ENCODE measurements around the gene RAX2. TPM values are rescaled to one million over a fixed set of nuclear protein-coding genes. Genes with fewer than 3 reads are reported as not detected.

RAX2 gene
- total and polyA plus RNA-seq, 2 donors (not counting 3 experiments of a cell fraction or from before 2014, with no cell fraction given): not detected

GRCh38 chr19:3792114-3792513 lies 20.1 kb upstream of the RAX2 start:
- no peak for DNase-seq (ENCODE audit: low read depth, low spot score)
- ChIA-PET CTCF (no interaction called here), POLR2A (no interaction called here)
- no TSS peak for BruUV-seq (replicated peaks)
- H3K9me1 ChIP-seq (replicated peaks; ENCODE audit: control insufficient read depth, extremely low read depth, insufficient read depth, low read length): no peaks in the 10 kb centered on the region
- H3K27ac ChIP-seq (ENCODE audit: insufficient read depth, low read depth, low read length): no peak overlapping the region
- TF ChIP-seq JUN (IDR thresholded peaks at IDR 0.05; ENCODE audit: borderline replicate concordance, insufficient read depth, insufficient read length, low read depth) (no peak), CTCF (IDR thresholded peaks at IDR 0.05; ENCODE audit: extremely low read depth in 1 of 2, insufficient read depth in 1 of 2, low read depth in 1 of 2, low read length in 2 of 2) (no peak), GATA2 (IDR thresholded peaks at IDR 0.05; ENCODE audit: insufficient read depth, insufficient read length, low read depth, low read length) (no peak), POLR2A (IDR thresholded peaks at IDR 0.05; ENCODE audit: low read depth, low read length) (no peak), POLR2AphosphoS5 (IDR thresholded peaks at IDR 0.05; ENCODE audit: insufficient read depth, low read depth, low read length) (no peak)
- H3K9me3 ChIP-seq (replicated peaks; ENCODE audit: control insufficient read depth, insufficient read depth, low read length): no peaks in the 10 kb centered on the region
- H3K27me3 ChIP-seq (ENCODE audit: control insufficient read depth in 2 of 2, insufficient read depth in 2 of 2, low read length in 2 of 2): no peaks in the 10 kb centered on the region
- H3K4me2 ChIP-seq (ENCODE audit: insufficient read depth, low read length): no peak overlapping the region
- no peak overlapping the region for H3K4me3 ChIP-seq (replicated peaks in 1 of 3; ENCODE audit: insufficient read depth in 1 of 3, low read depth in 1 of 3, low read length in 3 of 3)
- H3K79me2 ChIP-seq (ENCODE audit: control insufficient read depth, insufficient read depth, low read length): no peaks in the 10 kb centered on the region
- dilution Hi-C loops (cut with MboI; ENCODE audit: extremely low pct_ligation_motif_present, low sequenced_read_pairs) (no loop called here), intact Hi-C loops (cut with micrococcal nuclease) (no loop called here)
- no peaks in the 10 kb centered on the region for H3K4me1 ChIP-seq (ENCODE audit: control insufficient read depth, extremely low read depth, insufficient read depth, low read length)
- H3K9ac ChIP-seq (replicated peaks; ENCODE audit: extremely low read depth, insufficient read depth, low read length): no peak overlapping the region
- H2AFZ ChIP-seq (ENCODE audit: low read depth, low read length): no peak overlapping the region
- FAIRE-seq: no peak
- no peaks in the 10 kb centered on the region for H4K20me1 ChIP-seq (replicated peaks; ENCODE audit: control insufficient read depth, extremely low read depth, insufficient read depth, low read length)
- H3K36me3 ChIP-seq (ENCODE audit: control insufficient read depth in 2 of 2, extremely low read depth in 1 of 2, insufficient read depth in 2 of 2, low read length in 2 of 2): no peaks in the 10 kb centered on the region

- DNase-seq (ENCODE audit: low read depth, low spot score) (no peak), FAIRE-seq (no peak)
- intact Hi-C loops (cut with micrococcal nuclease): no loop called here
- Histone ChIP-seq H3K36me3 (ENCODE audit: control insufficient read depth in 2 of 2, extremely low read depth in 1 of 2, insufficient read depth in 2 of 2, low read length in 2 of 2) (no peaks in the 10 kb centered on the region), H3K4me3 (replicated peaks in 1 of 3; ENCODE audit: insufficient read depth in 1 of 3, low read depth in 1 of 3, low read length in 3 of 3) (no peak overlapping the region), H3K4me2 (ENCODE audit: insufficient read depth, low read length) (no peak overlapping the region), H3K27ac (ENCODE audit: insufficient read depth, low read depth, low read length) (no peak overlapping the region), H4K20me1 (replicated peaks; ENCODE audit: control insufficient read depth, extremely low read depth, insufficient read depth, low read length) (no peaks in the 10 kb centered on the region), H3K9ac (replicated peaks; ENCODE audit: extremely low read depth, insufficient read depth, low read length) (no peak overlapping the region), H3K9me3 (replicated peaks; ENCODE audit: control insufficient read depth, insufficient read depth, low read length) (no peaks in the 10 kb centered on the region), H3K9me1 (replicated peaks; ENCODE audit: control insufficient read depth, extremely low read depth, insufficient read depth, low read length) (no peaks in the 10 kb centered on the region), H3K79me2 (ENCODE audit: control insufficient read depth, insufficient read depth, low read length) (no peaks in the 10 kb centered on the region), H3K4me1 (ENCODE audit: control insufficient read depth, extremely low read depth, insufficient read depth, low read length) (no peaks in the 10 kb centered on the region), H3K27me3 (ENCODE audit: control insufficient read depth in 2 of 2, insufficient read depth in 2 of 2, low read length in 2 of 2) (no peaks in the 10 kb centered on the region), H2AFZ (ENCODE audit: low read depth, low read length) (no peak overlapping the region)
- dilution Hi-C loops (cut with MboI; ENCODE audit: extremely low pct_ligation_motif_present, low sequenced_read_pairs): no loop called here
- POLR2A ChIA-PET: interaction anchor here (0.6 kb wide), 1 partner anchor 95 kb away, joined by 3 read pairs; no protein-coding TSS in a partner anchor
- CTCF ChIA-PET: interaction anchor here (1.5 kb wide), 1 partner anchor 31 kb away, joined by 6 read pairs; no protein-coding TSS in a partner anchor
- no TSS peak for BruUV-seq (replicated peaks)
- TF ChIP-seq CTCF (IDR thresholded peaks at IDR 0.05; ENCODE audit: extremely low read depth in 1 of 2, insufficient read depth in 1 of 2, low read depth in 1 of 2, low read length in 2 of 2): no peak
- no peak for TF ChIP-seq GATA2 (IDR thresholded peaks at IDR 0.05; ENCODE audit: insufficient read depth, insufficient read length, low read depth, low read length)
- TF ChIP-seq MYC (IDR thresholded peaks at IDR 0.05; ENCODE audit: low read depth, low read length): no peak
- TF ChIP-seq FOS (IDR thresholded peaks at IDR 0.05; ENCODE audit: borderline replicate concordance, insufficient read depth, low read length): no peak
- TF ChIP-seq EZH2 (IDR thresholded peaks at IDR 0.05; ENCODE audit: borderline replicate concordance, low read depth, low read length, severe bottlenecking): no peak
- TF ChIP-seq JUN (IDR thresholded peaks at IDR 0.05; ENCODE audit: borderline replicate concordance, insufficient read depth, insufficient read length, low read depth): no peak
- TF ChIP-seq POLR2AphosphoS5 (IDR thresholded peaks at IDR 0.05; ENCODE audit: insufficient read depth, low read depth, low read length): no peak
These were observed 18.9 kb upstream of the RAX2 start for GRCh38 chr19:3790941-3791340.
